Astrocyte of the cerebellum (primary cell): ENCODE data around the gene AGPAT4.
"Not testable (repeated sequence)": the region's sequence is repeated elsewhere in the genome, so short reads cannot be mapped to it uniquely, and the experiment has no call there.

Experiments
- DNase-seq: peaks from one replicate; pipeline ENCODE4 v3.0.0-alpha.2; 2011; ENCODE audit warnings: low read depth
- H3K4me3 ChIP-seq: 2 replicates; pipeline ENCODE4 v1.5.1; 2011; ENCODE audit warnings: mild to moderate bottlenecking, low read depth, low read length, moderate library complexity
- in situ Hi-C: cut with HindIII; loops from 2 replicates; pipeline ENCODE4 v1.10.0; 2017; ENCODE audit warnings: low sequenced_read_pairs
- TF ChIP-seq, protein P1 (sequence below): IDR thresholded peaks from 2 replicates; pipeline ENCODE4 v1.5.1; 2012; ENCODE audit warnings: low read length, low read depth, moderate library complexity, mild to moderate bottlenecking; ENCODE audit errors: missing control alignments

Gene AGPAT4

DNA sequence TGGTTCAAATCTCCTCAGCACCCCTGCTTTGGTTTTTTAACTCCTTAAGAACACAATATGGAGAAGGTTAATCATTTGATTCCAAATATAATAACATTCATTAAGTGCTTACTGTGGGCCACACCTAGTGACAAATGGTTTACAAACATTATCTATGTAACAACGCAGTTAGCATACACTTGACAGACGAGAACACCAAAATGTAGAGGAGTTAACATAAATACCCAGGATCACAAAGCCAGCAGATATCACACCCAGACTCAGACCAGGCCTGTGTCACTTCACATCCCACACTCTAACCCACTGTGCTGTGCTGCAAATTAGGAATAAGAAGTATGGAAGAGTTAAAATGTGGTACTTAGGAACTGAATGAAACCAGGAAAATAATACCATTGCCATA lies 82.9 kb downstream of the AGPAT4 start:
- DNase-seq, result no peak
- H3K4me3 ChIP-seq, result no peak overlapping the region
- TF ChIP-seq, protein P1, sequence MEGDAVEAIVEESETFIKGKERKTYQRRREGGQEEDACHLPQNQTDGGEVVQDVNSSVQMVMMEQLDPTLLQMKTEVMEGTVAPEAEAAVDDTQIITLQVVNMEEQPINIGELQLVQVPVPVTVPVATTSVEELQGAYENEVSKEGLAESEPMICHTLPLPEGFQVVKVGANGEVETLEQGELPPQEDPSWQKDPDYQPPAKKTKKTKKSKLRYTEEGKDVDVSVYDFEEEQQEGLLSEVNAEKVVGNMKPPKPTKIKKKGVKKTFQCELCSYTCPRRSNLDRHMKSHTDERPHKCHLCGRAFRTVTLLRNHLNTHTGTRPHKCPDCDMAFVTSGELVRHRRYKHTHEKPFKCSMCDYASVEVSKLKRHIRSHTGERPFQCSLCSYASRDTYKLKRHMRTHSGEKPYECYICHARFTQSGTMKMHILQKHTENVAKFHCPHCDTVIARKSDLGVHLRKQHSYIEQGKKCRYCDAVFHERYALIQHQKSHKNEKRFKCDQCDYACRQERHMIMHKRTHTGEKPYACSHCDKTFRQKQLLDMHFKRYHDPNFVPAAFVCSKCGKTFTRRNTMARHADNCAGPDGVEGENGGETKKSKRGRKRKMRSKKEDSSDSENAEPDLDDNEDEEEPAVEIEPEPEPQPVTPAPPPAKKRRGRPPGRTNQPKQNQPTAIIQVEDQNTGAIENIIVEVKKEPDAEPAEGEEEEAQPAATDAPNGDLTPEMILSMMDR, result no peak
- in situ Hi-C loops, result no loop called here

DNA sequence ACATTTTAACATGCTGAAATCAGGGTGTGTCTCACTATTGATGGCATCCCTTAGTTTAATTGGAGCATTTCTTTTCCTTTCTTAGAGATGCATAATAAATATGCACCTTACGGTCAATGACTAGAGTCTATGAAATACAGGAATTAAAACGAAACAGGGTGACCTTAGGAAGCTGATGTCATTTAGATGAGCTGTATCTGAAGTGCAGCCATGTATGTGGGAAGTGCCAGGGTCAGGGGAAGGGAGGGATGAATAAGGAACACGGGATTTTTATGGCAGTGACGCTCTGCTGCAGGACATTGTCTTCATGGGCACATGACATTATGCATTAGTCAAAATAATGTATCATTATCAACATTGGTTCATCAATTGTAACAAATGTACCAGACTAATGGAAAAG lies 84.0 kb downstream of the AGPAT4 start:
- H3K4me3 ChIP-seq, result no peak overlapping the region
- no peak for DNase-seq
- TF ChIP-seq, protein P1, result no peak
- in situ Hi-C loops, result no loop called here

- TF ChIP-seq, protein P1, result no peak
- no peak for DNase-seq
- in situ Hi-C loops, result no loop called here
These were observed 85.1 kb downstream of the AGPAT4 start for GRCh38 chr6:161188547-161189465.

DNA sequence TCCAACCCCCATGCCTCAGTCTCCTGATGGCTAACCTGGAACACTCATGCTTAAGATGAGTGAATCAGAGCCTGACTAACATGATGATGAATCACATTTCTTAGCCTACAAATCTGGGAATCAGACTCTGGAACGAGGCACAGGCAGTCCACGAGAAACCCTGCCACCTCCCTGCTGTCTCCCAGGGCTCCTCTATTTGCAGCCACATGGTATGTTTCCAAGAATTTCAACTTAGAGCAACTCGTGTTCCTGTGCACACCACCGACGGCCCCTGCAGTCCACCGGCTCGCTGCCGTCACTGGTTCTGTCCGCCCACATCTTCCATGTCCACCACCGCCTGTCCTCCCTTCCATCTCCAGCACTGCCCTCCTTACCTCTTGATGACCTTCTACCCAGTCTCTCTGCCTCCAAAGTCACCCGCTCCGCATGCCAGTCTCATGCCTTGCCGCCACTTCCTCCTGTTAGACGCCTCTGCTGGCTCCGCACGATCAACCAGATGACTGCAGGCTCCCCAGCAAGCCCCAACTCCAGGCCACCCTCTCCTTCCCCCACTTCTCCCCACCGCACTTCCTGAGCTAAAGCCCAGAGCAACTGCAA lies 87.6 kb downstream of the AGPAT4 start:
- TF ChIP-seq, protein P1, result no peak
- DNase-seq, result peak; percentile 45
- in situ Hi-C loops, result no loop called here
- no peak overlapping the region for H3K4me3 ChIP-seq

More at GRCh38 chr6:161188547-161189465, 85.1 kb downstream of the AGPAT4 start:
- no peak overlapping the region for H3K4me3 ChIP-seq

GRCh38 chr6:161181121-161181520 lies 92.7 kb downstream of the AGPAT4 start:
- in situ Hi-C loops, result no loop called here
- TF ChIP-seq, protein P1, result no peak
- no peak for DNase-seq
- H3K4me3 ChIP-seq, result no peak overlapping the region

- H3K4me3 ChIP-seq, DNase-seq, in situ Hi-C loops: not testable (repeated sequence)
These were observed 95.7 kb downstream of the AGPAT4 start for GRCh38 chr6:161178155-161178554.

- in situ Hi-C loops, H3K4me3 ChIP-seq, DNase-seq: not testable (repeated sequence)
These were observed 97.4 kb downstream of the AGPAT4 start for GRCh38 chr6:161176428-161176827.

- DNase-seq, in situ Hi-C loops, H3K4me3 ChIP-seq: not testable (repeated sequence)
These were observed 101.1 kb downstream of the AGPAT4 start for GRCh38 chr6:161172769-161173168.
